Transverse colon (tissue), 4 donors: ENCODE results near the gene CAPN7.

Experiments used
- EP300 ChIP-seq: sonication (generic); formaldehyde crosslinking; IDR thresholded peaks from one replicate; pipeline ENCODE4 v1.6.1; 2017; ENCODE audit warnings: antibody characterized with exemption, low read depth
- POLR2A ChIP-seq: fragments of 450-650 bp; IDR thresholded peaks from one replicate; pipeline ENCODE4 v1.6.1; 2016; ENCODE audit warnings: antibody characterized with exemption, mild to moderate bottlenecking, moderate library complexity
- POLR2AphosphoS5 ChIP-seq, 3 donors: sonication (generic); formaldehyde crosslinking; IDR thresholded peaks; one replicate each; pipeline ENCODE4 v1.6.1; 2016; ENCODE audit warnings: antibody characterized with exemption in 3 of 3
- TF ChIP-seq, protein P1 (sequence below), 5 experiments: fragments of 200-600 bp in 3 of 5; fragments of 450-650 bp in 2 of 5; sonication (generic) in 3 of 5; IDR thresholded peaks; 1 replicate in 2 of 5; 2 replicates in 3 of 5; pipeline ENCODE4 v1.5.1; 2016 to 2017; ENCODE audit warnings: antibody characterized with exemption in 5 of 5, inconsistent platforms in 3 of 5, mild to moderate bottlenecking in 2 of 5, moderate library complexity in 1 of 5

DNA sequence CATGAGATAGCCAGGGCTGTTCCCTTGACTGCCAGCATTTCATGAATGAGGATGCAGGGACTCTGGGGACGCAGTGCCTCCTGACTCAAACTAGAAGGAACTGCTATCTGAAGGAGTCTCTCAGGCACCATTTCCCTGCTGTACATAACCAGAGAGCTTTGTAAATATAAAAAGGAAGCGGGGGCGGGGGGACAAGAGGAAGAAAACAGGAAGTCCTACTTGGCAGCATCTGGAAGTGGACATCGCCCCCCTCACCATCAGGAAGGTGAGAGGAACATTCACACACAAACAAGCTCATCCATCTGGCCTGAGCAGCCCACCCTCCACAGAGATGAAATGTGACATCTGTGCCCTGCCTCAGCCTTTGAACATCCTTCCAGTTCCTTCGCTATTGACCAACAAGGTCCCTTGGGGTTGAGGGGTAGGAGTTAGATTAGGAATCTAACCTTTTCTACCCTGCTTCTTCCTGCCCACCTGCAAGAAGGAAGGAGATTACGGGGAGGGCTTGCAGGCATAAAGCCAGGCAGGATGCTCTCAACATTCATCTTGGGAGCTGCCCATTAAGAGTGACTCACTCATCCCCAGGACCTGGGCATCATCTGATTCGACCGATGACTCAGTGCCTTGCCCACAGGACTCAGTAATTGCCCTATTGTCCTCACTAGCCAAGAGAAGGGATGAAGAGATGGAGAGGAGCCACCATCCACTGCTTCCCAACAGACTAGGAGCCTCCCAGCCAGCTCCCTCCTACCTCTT is 94.5 kb downstream of the CAPN7 start:
- TF ChIP-seq POLR2A (no peak), POLR2AphosphoS5 (IDR thresholded peaks at IDR 0.05) (no peak), EP300 (no peak)
- TF ChIP-seq, protein P1, sequence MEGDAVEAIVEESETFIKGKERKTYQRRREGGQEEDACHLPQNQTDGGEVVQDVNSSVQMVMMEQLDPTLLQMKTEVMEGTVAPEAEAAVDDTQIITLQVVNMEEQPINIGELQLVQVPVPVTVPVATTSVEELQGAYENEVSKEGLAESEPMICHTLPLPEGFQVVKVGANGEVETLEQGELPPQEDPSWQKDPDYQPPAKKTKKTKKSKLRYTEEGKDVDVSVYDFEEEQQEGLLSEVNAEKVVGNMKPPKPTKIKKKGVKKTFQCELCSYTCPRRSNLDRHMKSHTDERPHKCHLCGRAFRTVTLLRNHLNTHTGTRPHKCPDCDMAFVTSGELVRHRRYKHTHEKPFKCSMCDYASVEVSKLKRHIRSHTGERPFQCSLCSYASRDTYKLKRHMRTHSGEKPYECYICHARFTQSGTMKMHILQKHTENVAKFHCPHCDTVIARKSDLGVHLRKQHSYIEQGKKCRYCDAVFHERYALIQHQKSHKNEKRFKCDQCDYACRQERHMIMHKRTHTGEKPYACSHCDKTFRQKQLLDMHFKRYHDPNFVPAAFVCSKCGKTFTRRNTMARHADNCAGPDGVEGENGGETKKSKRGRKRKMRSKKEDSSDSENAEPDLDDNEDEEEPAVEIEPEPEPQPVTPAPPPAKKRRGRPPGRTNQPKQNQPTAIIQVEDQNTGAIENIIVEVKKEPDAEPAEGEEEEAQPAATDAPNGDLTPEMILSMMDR (IDR thresholded peaks at IDR 0.05): no peak
